Progenitor cell of endocrine pancreas (in vitro differentiated cells): ENCODE data around the gene TNRC6C. TPM values are rescaled to one million over a fixed set of nuclear protein-coding genes. Genes with fewer than 3 reads are reported as not detected.

Experiments used
- DNase-seq: peaks from one replicate; pipeline ENCODE4 v3.0.0; 2021; ENCODE audit warnings: low spot score; ENCODE audit not compliant: unreplicated experiment
- H3K27ac Mint-ChIP-seq: 2 replicates; pipeline ENCODE4 v1.8.0; 2021; ENCODE audit warnings: mild to moderate bottlenecking, moderate library complexity, mixed read lengths
- H3K27me3 Mint-ChIP-seq: 2 replicates; pipeline ENCODE4 v1.8.0; 2021; ENCODE audit warnings: mixed read lengths
- H3K36me3 Mint-ChIP-seq: 2 replicates; pipeline ENCODE4 v1.8.0; 2022; ENCODE audit warnings: mixed read lengths; ENCODE audit not compliant: insufficient read depth
- H3K4me1 Mint-ChIP-seq: 2 replicates; pipeline ENCODE4 v1.8.0; 2021; ENCODE audit warnings: low read depth, mixed read lengths
- H3K4me3 Mint-ChIP-seq: 2 replicates; pipeline ENCODE4 v1.8.0; 2021; ENCODE audit warnings: low read depth, mild to moderate bottlenecking, moderate library complexity, mixed read lengths
- H3K9me3 Mint-ChIP-seq: 2 replicates; pipeline ENCODE4 v1.8.0; 2021; ENCODE audit warnings: low read depth, mixed read lengths
- total RNA-seq: library from RNA; stranded (reverse); gene quantifications from 2 replicates; pipeline ENCODE4 v1.2.1, GENCODE V29; 2021
- TF ChIP-seq, protein P1 (sequence below): fragments of 200-600 bp; sonication (generic); IDR thresholded peaks from one replicate; pipeline ENCODE4 v1.5.0; 2021; ENCODE audit warnings: antibody characterized with exemption, mild to moderate bottlenecking; ENCODE audit not compliant: unreplicated experiment

Gene TNRC6C
- total RNA-seq, 1 donor from 2014 or later: 38.3 TPM

DNA sequence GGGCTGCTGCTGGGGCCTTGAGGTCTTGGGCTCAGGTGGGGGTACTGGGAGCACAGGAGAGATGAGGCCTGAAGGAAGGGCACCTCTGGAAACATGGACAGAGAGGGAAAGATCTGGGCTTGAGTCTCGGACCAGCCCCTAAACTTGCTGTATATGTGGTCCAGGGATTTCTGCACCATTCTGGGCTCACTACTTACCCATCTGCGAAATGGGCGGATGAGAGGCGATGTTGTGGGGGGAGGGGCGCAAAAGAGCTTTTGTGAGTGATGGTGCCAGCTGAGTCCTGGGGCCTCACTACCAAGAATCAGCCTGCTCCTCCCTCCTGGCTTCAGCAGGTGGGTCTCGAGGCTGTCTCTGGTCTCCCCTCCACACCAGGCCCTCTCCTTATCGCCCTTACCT lies 188.0 kb downstream of the TNRC6C start:
- Mint-ChIP-seq H3K9me3 (no peaks in the 10 kb centered on the region), H3K36me3 (no peaks in the 10 kb centered on the region), H3K27ac (no peak overlapping the region), H3K27me3 (peaks cover under 1% of the 10 kb centered on the region), H3K4me1 (peaks cover 13% of the 10 kb centered on the region), H3K4me3 (no peak overlapping the region)
- TF ChIP-seq, protein P1, sequence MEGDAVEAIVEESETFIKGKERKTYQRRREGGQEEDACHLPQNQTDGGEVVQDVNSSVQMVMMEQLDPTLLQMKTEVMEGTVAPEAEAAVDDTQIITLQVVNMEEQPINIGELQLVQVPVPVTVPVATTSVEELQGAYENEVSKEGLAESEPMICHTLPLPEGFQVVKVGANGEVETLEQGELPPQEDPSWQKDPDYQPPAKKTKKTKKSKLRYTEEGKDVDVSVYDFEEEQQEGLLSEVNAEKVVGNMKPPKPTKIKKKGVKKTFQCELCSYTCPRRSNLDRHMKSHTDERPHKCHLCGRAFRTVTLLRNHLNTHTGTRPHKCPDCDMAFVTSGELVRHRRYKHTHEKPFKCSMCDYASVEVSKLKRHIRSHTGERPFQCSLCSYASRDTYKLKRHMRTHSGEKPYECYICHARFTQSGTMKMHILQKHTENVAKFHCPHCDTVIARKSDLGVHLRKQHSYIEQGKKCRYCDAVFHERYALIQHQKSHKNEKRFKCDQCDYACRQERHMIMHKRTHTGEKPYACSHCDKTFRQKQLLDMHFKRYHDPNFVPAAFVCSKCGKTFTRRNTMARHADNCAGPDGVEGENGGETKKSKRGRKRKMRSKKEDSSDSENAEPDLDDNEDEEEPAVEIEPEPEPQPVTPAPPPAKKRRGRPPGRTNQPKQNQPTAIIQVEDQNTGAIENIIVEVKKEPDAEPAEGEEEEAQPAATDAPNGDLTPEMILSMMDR: no peak
- DNase-seq: no peak

DNA sequence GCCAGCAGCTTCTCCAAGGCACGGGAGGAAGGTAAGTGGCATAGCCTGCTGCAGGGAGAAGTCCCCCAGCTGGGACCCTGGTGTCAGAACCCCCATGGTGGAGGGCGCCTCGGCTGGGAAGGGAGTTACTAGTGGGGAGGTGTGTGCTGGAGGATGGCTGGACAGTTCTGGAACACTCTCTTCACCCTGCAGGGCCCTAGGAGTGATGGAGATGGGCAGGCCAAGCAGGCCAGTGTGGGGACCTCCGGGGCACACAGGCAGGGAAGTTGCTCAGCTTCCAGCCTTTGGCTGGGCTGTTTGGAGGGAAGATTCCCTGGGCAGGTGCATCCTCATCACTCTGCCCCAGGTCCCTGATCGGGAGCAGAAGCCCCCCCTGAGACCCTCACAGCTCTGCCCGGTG lies 188.4 kb downstream of the TNRC6C start:
- TF ChIP-seq, protein P1: no peak
- H3K4me3 Mint-ChIP-seq: no peak overlapping the region
- H3K9me3 Mint-ChIP-seq: no peaks in the 10 kb centered on the region
- no peaks in the 10 kb centered on the region for H3K36me3 Mint-ChIP-seq
- peaks cover 16% of the 10 kb centered on the region for H3K4me1 Mint-ChIP-seq
- no peak overlapping the region for H3K27ac Mint-ChIP-seq
- H3K27me3 Mint-ChIP-seq: no peaks in the 10 kb centered on the region
- no peak for DNase-seq

DNA sequence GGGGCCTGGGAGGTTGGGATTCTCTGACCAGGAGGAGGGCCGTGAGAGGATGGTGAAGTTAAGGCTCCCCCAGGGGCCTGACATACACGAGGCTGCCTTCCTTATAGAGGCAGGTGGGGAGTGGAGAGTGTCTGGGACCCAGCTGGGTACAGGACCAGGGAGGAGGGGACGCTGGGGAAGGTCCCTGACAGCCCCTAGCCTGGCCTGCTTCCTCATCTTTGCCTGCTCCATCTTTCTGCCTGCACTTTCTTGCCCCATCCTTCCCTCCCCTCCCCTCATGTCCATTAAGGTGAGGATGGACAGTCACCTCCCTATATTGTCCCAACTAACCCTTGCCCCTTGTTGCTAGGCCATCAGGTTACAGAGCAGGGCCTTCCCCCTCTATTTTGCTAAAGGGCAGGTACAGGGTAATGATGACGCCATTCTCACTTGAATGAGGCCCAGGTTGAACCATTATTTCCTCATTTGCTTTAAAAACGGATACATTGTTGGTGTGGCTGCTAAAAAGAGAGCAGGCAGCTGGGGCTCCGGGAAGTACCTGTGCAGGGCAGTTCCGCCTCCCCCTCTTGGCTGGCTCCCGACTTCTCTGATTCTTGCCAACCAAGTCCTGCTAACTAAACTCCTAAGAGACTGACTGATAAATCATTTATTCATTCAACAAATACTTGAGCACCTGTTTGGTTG lies 189.0 kb downstream of the TNRC6C start:
- H3K9me3 Mint-ChIP-seq: no peaks in the 10 kb centered on the region
- no peaks in the 10 kb centered on the region for H3K27me3 Mint-ChIP-seq
- H3K27ac Mint-ChIP-seq: peak overlapping the region; percentile 78
- H3K36me3 Mint-ChIP-seq: no peaks in the 10 kb centered on the region
- H3K4me1 Mint-ChIP-seq: peaks cover 16% of the 10 kb centered on the region
- TF ChIP-seq, protein P1: no peak
- no peak overlapping the region for H3K4me3 Mint-ChIP-seq
- no peak for DNase-seq

DNA sequence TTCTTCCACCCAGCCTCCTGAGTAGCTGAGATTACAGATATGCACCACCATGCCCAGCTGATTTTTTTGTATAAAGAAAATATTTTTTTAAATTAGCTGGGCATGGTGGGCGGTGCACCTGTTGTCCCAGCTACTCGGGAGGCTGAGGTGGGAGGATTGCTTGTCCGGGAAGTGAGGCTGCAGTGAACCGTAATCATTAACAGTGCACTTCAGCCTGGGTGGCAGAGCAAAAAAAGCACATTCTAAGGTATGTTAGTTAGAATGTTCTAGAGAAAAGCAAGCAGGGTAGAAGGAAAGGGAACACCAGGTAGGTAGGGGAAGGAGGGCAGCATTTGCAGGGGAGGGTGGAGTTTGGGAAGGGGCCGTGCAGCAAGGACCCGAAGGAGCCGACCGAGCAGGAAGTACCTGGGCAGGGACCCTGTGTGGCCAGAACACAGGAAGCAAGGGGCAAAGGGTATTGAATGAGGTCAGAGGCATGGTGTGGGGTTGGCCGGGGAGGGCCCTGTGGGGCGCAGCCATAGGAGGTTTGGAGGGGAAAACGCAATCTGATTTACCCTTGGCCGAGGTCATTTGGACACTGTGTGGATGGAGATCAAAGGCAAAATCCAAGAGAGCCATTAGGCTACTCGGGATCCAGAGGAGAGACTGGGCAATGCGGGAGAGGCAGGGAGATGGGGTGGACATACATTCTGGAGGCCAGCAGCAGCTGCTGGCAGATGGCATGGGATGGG lies 189.9 kb downstream of the TNRC6C start:
- TF ChIP-seq, protein P1: no peak
- no peaks in the 10 kb centered on the region for H3K9me3 Mint-ChIP-seq
- H3K36me3 Mint-ChIP-seq: no peaks in the 10 kb centered on the region
- H3K4me3 Mint-ChIP-seq: no peak overlapping the region
- DNase-seq: no peak
- H3K27me3 Mint-ChIP-seq: no peaks in the 10 kb centered on the region
- H3K27ac Mint-ChIP-seq: peak overlapping the region; percentile 17
- peaks cover 16% of the 10 kb centered on the region for H3K4me1 Mint-ChIP-seq

DNA sequence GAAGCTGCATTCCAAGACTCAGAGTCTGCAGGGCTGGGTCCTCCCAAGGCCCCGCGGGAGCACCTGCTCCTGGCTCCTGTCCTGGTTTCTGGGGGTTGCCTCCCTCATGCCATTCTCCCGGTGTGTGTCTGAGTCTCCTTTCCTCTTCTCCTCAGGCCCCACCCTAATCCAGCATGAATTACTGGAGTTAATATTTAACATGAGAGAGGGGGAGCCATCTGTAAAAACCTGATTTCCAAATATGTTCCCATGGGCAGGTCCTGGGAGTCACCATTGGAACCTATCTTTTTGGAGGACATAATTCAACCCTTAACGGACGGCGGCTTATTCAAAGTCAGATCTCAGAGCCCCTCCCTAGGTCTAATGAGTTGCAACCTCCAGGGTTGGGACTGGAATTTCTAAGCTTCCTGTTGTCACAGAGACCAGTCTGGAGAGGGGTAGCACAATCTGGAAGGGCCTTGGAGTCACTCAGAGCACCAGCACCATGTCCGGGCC lies 193.1 kb downstream of the TNRC6C start:
- Mint-ChIP-seq H3K9me3 (no peaks in the 10 kb centered on the region), H3K36me3 (no peaks in the 10 kb centered on the region), H3K27ac (peak overlapping the region; percentile 62), H3K4me1 (peaks cover 14% of the 10 kb centered on the region), H3K27me3 (no peaks in the 10 kb centered on the region), H3K4me3 (no peak overlapping the region)
- no peak for DNase-seq
- TF ChIP-seq, protein P1: no peak
